Naive thymus-derived CD8-positive, alpha-beta T cell (primary cell): ENCODE data around the gene HNRNPA1L2. TPM values are rescaled to one million over a fixed set of nuclear protein-coding genes. Genes with fewer than 3 reads are reported as not detected.

Experiments used
- polyA plus RNA-seq, 3 donors: library from polyadenylated mRNA; unstranded; fragments of 300-500 nt; fragmentation: Illumina TruSeq; gene quantifications; one replicate each; pipeline ENCODE4 v1.2.3, GENCODE V29; 2021
- total RNA-seq, 8 experiments: library from RNA in 2 of 8; stranded (reverse) in 2 of 8; gene quantifications; one replicate each; pipeline ENCODE4 v1.2.3 and lab custom pipeline; 2021 to 2026

Gene HNRNPA1L2
- total and polyA plus RNA-seq, 5 experiments from 2014 or later = 6.5 to 19.2 (median 11.3) TPM

Other genes starting within 250 kb of the HNRNPA1L2 start
- gene THSD1, start 236.3 kb upstream of the HNRNPA1L2 start, total RNA-seq = 1 to 10 TPM in 1 of 2 experiments, under 1 TPM in 1; 0.60 to 1.1 TPM
- gene THSD1, start 236.3 kb upstream of the HNRNPA1L2 start, polyA plus RNA-seq = under 1 TPM in 1 of 3 donors, not detected in 2; 0.23 TPM
- 10 to 100 TPM; 65.3 to 65.4 TPM for gene VPS36, start 191.8 kb upstream of the HNRNPA1L2 start, total RNA-seq
- 10 to 100 TPM; 33.2 to 38.2 (median 36.6) TPM for gene VPS36, start 191.8 kb upstream of the HNRNPA1L2 start, polyA plus RNA-seq
- gene CKAP2, start 187.0 kb upstream of the HNRNPA1L2 start, total RNA-seq = 10 to 100 TPM in 1 of 2 experiments, 1 to 10 TPM in 1; 10.0 to 15.2 TPM
- 1 to 10 TPM; 8.3 to 9.8 (median 8.7) TPM for gene CKAP2, start 187.0 kb upstream of the HNRNPA1L2 start, polyA plus RNA-seq
- 10 to 100 TPM; 38.7 to 45.4 TPM for gene SUGT1, start 10.4 kb downstream of the HNRNPA1L2 start, total RNA-seq
- 10 to 100 TPM; 50.4 to 53.1 (median 51.3) TPM for gene SUGT1, start 10.4 kb downstream of the HNRNPA1L2 start, polyA plus RNA-seq
- gene CNMD, start 97.4 kb downstream of the HNRNPA1L2 start, total RNA-seq = not detected
- gene CNMD, start 97.4 kb downstream of the HNRNPA1L2 start, polyA plus RNA-seq = not detected
- gene PCDH8, start 206.2 kb downstream of the HNRNPA1L2 start, total RNA-seq = not detected
- gene PCDH8, start 206.2 kb downstream of the HNRNPA1L2 start, polyA plus RNA-seq = not detected